Measurements from ENCODE around the gene KRTAP10-12.

Gene KRTAP10-12

GRCh38 chr21:44710294-44710665 lies 13.3 kb downstream of the KRTAP10-12 start:
- TF ChIP-seq GATA2 (IDR thresholded peaks at IDR 0.05; ENCODE audit: low read depth, low read length), result no peak
- no peak for TF ChIP-seq GATA3 (IDR thresholded peaks at IDR 0.05; ENCODE audit: low read depth, low read length)

GRCh38 chr21:44710756-44711326 lies 13.9 kb downstream of the KRTAP10-12 start:
- no peak for TF ChIP-seq GATA3 (IDR thresholded peaks at IDR 0.05; ENCODE audit: low read depth, low read length)

GRCh38 chr21:44711327-44712202 lies 14.6 kb downstream of the KRTAP10-12 start, which contains the start of gene TSPEAR:
Gene TSPEAR, minus strand, starts transcription at chr21:44711572. Its CDS starts 58 bp downstream, at chr21:44711514.
- TF ChIP-seq GATA2 (IDR thresholded peaks at IDR 0.05; ENCODE audit: low read depth, low read length) (peak; percentile 46; the same call in 1 of the 2 replicates), GATA3 (IDR thresholded peaks at IDR 0.05; ENCODE audit: low read depth, low read length) (no peak)

- TF ChIP-seq GATA3 (IDR thresholded peaks at IDR 0.05; ENCODE audit: low read depth, low read length) (no peak), GATA2 (IDR thresholded peaks at IDR 0.05; ENCODE audit: low read depth, low read length) (no peak)
These were observed 15.4 kb downstream of the KRTAP10-12 start for GRCh38 chr21:44712203-44713028.

GRCh38 chr21:44713130-44713529 lies 16.2 kb downstream of the KRTAP10-12 start:
- TF ChIP-seq GATA3 (IDR thresholded peaks at IDR 0.05; ENCODE audit: low read depth, low read length), result no peak
- no peak for TF ChIP-seq GATA2 (IDR thresholded peaks at IDR 0.05; ENCODE audit: low read depth, low read length)

GRCh38 chr21:44713846-44714245 lies 16.9 kb downstream of the KRTAP10-12 start:
- TF ChIP-seq GATA2 (IDR thresholded peaks at IDR 0.05; ENCODE audit: low read depth, low read length), result no peak
- TF ChIP-seq GATA3 (IDR thresholded peaks at IDR 0.05; ENCODE audit: low read depth, low read length), result no peak

- TF ChIP-seq GATA2 (IDR thresholded peaks at IDR 0.05; ENCODE audit: low read depth, low read length) (no peak), GATA3 (IDR thresholded peaks at IDR 0.05; ENCODE audit: low read depth, low read length) (no peak)
These were observed 17.9 kb downstream of the KRTAP10-12 start for GRCh38 chr21:44714905-44715304.

GRCh38 chr21:44716984-44717383 lies 20.0 kb downstream of the KRTAP10-12 start:
- TF ChIP-seq GATA2 (IDR thresholded peaks at IDR 0.05; ENCODE audit: low read depth, low read length), result no peak
- no peak for TF ChIP-seq GATA3 (IDR thresholded peaks at IDR 0.05; ENCODE audit: low read depth, low read length)

- TF ChIP-seq GATA3 (IDR thresholded peaks at IDR 0.05; ENCODE audit: low read depth, low read length), result no peak
- no peak for TF ChIP-seq GATA2 (IDR thresholded peaks at IDR 0.05; ENCODE audit: low read depth, low read length)
These were observed 21.1 kb downstream of the KRTAP10-12 start for GRCh38 chr21:44718093-44718492.

- TF ChIP-seq GATA2 (IDR thresholded peaks at IDR 0.05; ENCODE audit: low read depth, low read length) (no peak), GATA3 (IDR thresholded peaks at IDR 0.05; ENCODE audit: low read depth, low read length) (no peak)
These were observed 21.6 kb downstream of the KRTAP10-12 start for GRCh38 chr21:44718571-44718970.

- TF ChIP-seq GATA2 (IDR thresholded peaks at IDR 0.05; ENCODE audit: low read depth, low read length), result no peak
These were observed 23.2 kb downstream of the KRTAP10-12 start for GRCh38 chr21:44720170-44720569.

GRCh38 chr21:44722731-44723130 lies 25.8 kb downstream of the KRTAP10-12 start:
- TF ChIP-seq GATA2 (IDR thresholded peaks at IDR 0.05; ENCODE audit: low read depth, low read length) (no peak), GATA3 (IDR thresholded peaks at IDR 0.05; ENCODE audit: low read depth, low read length) (no peak)

- TF ChIP-seq GATA2 (IDR thresholded peaks at IDR 0.05; ENCODE audit: low read depth, low read length) (no peak), GATA3 (IDR thresholded peaks at IDR 0.05; ENCODE audit: low read depth, low read length) (no peak)
These were observed 26.5 kb downstream of the KRTAP10-12 start for GRCh38 chr21:44723177-44724131.
